HEK293 (cell line): ENCODE measurements around the gene HOXC10.

Source experiments
- ATF2 ChIP-seq: fragments of 450-650 bp; formaldehyde crosslinking; IDR thresholded peaks from 2 replicates; pipeline ENCODE4 v1.5.1; 2016; ENCODE audit warnings: missing biosample characterization, missing genetic modification characterization, low read depth
- BCL6B ChIP-seq: fragments of 450-650 bp; formaldehyde crosslinking; IDR thresholded peaks from 2 replicates; pipeline ENCODE4 v1.5.1; 2017; ENCODE audit warnings: missing biosample characterization, missing genetic modification characterization
- GLIS1 ChIP-seq: fragments of 450-650 bp; formaldehyde crosslinking; IDR thresholded peaks from 2 replicates; pipeline ENCODE4 v1.5.1; 2016; ENCODE audit warnings: missing biosample characterization, missing genetic modification characterization
- HOXA7 ChIP-seq: sonication (generic); formaldehyde crosslinking; IDR thresholded peaks from 2 replicates; pipeline ENCODE4 v1.8.1; 2022; ENCODE audit warnings: missing genetic modification reagents, borderline replicate concordance
- KLF10 ChIP-seq: fragments of 450-650 bp; IDR thresholded peaks from 2 replicates; pipeline ENCODE4 v1.5.1; 2018; ENCODE audit warnings: missing biosample characterization, mild to moderate bottlenecking, missing genetic modification characterization
- KLF7 ChIP-seq: fragments of 450-650 bp; formaldehyde crosslinking; IDR thresholded peaks from 2 replicates; pipeline ENCODE4 v1.5.1; 2016; ENCODE audit warnings: missing biosample characterization, missing genetic modification characterization, borderline replicate concordance
- KLF8 ChIP-seq: fragments of 450-650 bp; formaldehyde crosslinking; IDR thresholded peaks from 2 replicates; pipeline ENCODE4 v1.5.1; 2016; ENCODE audit warnings: missing biosample characterization, missing genetic modification characterization
- KLF9 ChIP-seq: fragments of 450-650 bp; formaldehyde crosslinking; IDR thresholded peaks from 2 replicates; pipeline ENCODE4 v1.5.1; 2016; ENCODE audit warnings: missing biosample characterization, missing genetic modification characterization, low read depth
- PBX3 ChIP-seq: sonication (generic); formaldehyde crosslinking; IDR thresholded peaks from 2 replicates; pipeline ENCODE4 v1.8.1; 2022; ENCODE audit warnings: mild to moderate bottlenecking, moderate library complexity, missing genetic modification reagents
- YY2 ChIP-seq: fragments of 450-650 bp; formaldehyde crosslinking; IDR thresholded peaks from 2 replicates; pipeline ENCODE4 v1.5.1; 2016; ENCODE audit warnings: missing biosample characterization, missing genetic modification characterization
- ZBTB21 ChIP-seq: fragments of 450-650 bp; formaldehyde crosslinking; IDR thresholded peaks from 2 replicates; pipeline ENCODE4 v1.5.1; 2017; ENCODE audit warnings: missing biosample characterization, missing genetic modification characterization
- ZBTB26 ChIP-seq: fragments of 450-650 bp; formaldehyde crosslinking; optimal IDR thresholded peaks from 2 replicates; pipeline ENCODE3; 2016; ENCODE audit warnings: missing biosample characterization, mild to moderate bottlenecking, missing genetic modification characterization
- ZFHX2 ChIP-seq: fragments of 450-650 bp; formaldehyde crosslinking; conservative IDR thresholded peaks from 2 replicates; pipeline ENCODE4 v1.5.1; 2016; ENCODE audit warnings: missing biosample characterization, missing genetic modification characterization
- ZFP3 ChIP-seq: fragments of 450-650 bp; formaldehyde crosslinking; IDR thresholded peaks from 2 replicates; pipeline ENCODE4 v1.5.1; 2016; ENCODE audit warnings: low read depth, missing biosample characterization, missing genetic modification characterization
- ZFP37 ChIP-seq: fragments of 450-650 bp; formaldehyde crosslinking; IDR thresholded peaks from 2 replicates; pipeline ENCODE4 v1.5.1; 2016; ENCODE audit warnings: missing biosample characterization, missing genetic modification characterization
- ZNF10 ChIP-seq: fragments of 450-650 bp; formaldehyde crosslinking; IDR thresholded peaks from 2 replicates; pipeline ENCODE4 v1.5.1; 2017; ENCODE audit warnings: missing biosample characterization, missing genetic modification characterization
- ZNF140 ChIP-seq: fragments of 450-650 bp; formaldehyde crosslinking; IDR thresholded peaks from 2 replicates; pipeline ENCODE4 v1.5.1; 2016; ENCODE audit warnings: missing biosample characterization, missing genetic modification characterization
- ZNF23 ChIP-seq: fragments of 450-650 bp; formaldehyde crosslinking; IDR thresholded peaks from 2 replicates; pipeline ENCODE4 v1.5.1; 2016; ENCODE audit warnings: missing biosample characterization, missing genetic modification characterization, borderline replicate concordance
- ZNF24 ChIP-seq: fragments of 450-650 bp; formaldehyde crosslinking; IDR thresholded peaks from 2 replicates; pipeline ENCODE4 v1.5.1; 2016; ENCODE audit warnings: missing biosample characterization, missing genetic modification characterization
- ZNF292 ChIP-seq: fragments of 450-650 bp; formaldehyde crosslinking; IDR thresholded peaks from 2 replicates; pipeline ENCODE4 v1.5.1; 2016; ENCODE audit warnings: low read depth, missing biosample characterization, missing genetic modification characterization, borderline replicate concordance
- ZNF302 ChIP-seq: fragments of 450-650 bp; formaldehyde crosslinking; IDR thresholded peaks from 2 replicates; pipeline ENCODE4 v1.5.1; 2016; ENCODE audit warnings: missing biosample characterization, missing genetic modification characterization, low read depth
- ZNF324 ChIP-seq: fragments of 450-650 bp; formaldehyde crosslinking; IDR thresholded peaks from 2 replicates; pipeline ENCODE4 v1.5.1; 2016; ENCODE audit warnings: missing biosample characterization, missing genetic modification characterization
- ZNF394 ChIP-seq: fragments of 450-650 bp; formaldehyde crosslinking; IDR thresholded peaks from 2 replicates; pipeline ENCODE4 v1.5.1; 2016; ENCODE audit warnings: missing biosample characterization, missing genetic modification characterization, mild to moderate bottlenecking, moderate library complexity, borderline replicate concordance
- ZNF48 ChIP-seq: fragments of 450-650 bp; formaldehyde crosslinking; IDR thresholded peaks from 2 replicates; pipeline ENCODE4 v1.5.1; 2016; ENCODE audit warnings: missing biosample characterization, missing genetic modification characterization
- ZNF513 ChIP-seq: fragments of 450-650 bp; IDR thresholded peaks from 2 replicates; pipeline ENCODE4 v1.5.1; 2018; ENCODE audit warnings: missing biosample characterization, missing genetic modification characterization
- ZNF518A ChIP-seq: fragments of 450-650 bp; formaldehyde crosslinking; conservative IDR thresholded peaks from 2 replicates; pipeline ENCODE4 v1.5.1; 2016; ENCODE audit warnings: low read depth, missing biosample characterization, missing genetic modification characterization
- ZNF624 ChIP-seq: fragments of 450-650 bp; formaldehyde crosslinking; IDR thresholded peaks from 2 replicates; pipeline ENCODE4 v1.5.1; 2017; ENCODE audit warnings: missing biosample characterization, missing genetic modification characterization

The HOXC10 gene

GRCh38 chr12:53963434-53964314 is 21.3 kb upstream of the HOXC10 start (continued):
- peak; percentile 62 for TF ChIP-seq GLIS1 (tag by site-specific recombination)
- no peak for TF ChIP-seq ZNF48
- TF ChIP-seq KLF10 (tag by site-specific recombination): peak; percentile 10; the same call in 1 of the 2 replicates
- TF ChIP-seq ZNF302 (tag by site-specific recombination): 0 out of 2 replicates have a peak, but pooled peaks have one; percentile 46
- peak; percentile 29 for TF ChIP-seq ZBTB26 (tag by site-specific recombination)
- 0 out of 2 replicates have a peak, but pooled peaks have one; percentile 10 for TF ChIP-seq ZFHX2 (tag by site-specific recombination)
- TF ChIP-seq ZBTB21 (tag by site-specific recombination): no peak; the same call in 1 of the 2 replicates
- peak; percentile 38 for TF ChIP-seq KLF8 (tag by site-specific recombination)
- no peak for TF ChIP-seq ZNF292 (tag by site-specific recombination)
- no peak for TF ChIP-seq ZNF513 (tag by site-specific recombination)
- no peak for TF ChIP-seq BCL6B (tag by site-specific recombination)
- peak; percentile 17; the same call in 1 of the 2 replicates for TF ChIP-seq ZNF394 (tag by site-specific recombination)
- no peak; the same call in 1 of the 2 replicates for TF ChIP-seq KLF9
- peak; percentile 95 for TF ChIP-seq ZNF10 (tag by site-specific recombination)
- no peak for TF ChIP-seq ATF2 (tag by site-specific recombination)
- TF ChIP-seq ZNF624 (tag by site-specific recombination): no peak
- TF ChIP-seq PBX3 (CRISPR knock-in tag): no peak
- TF ChIP-seq ZNF24 (tag by site-specific recombination): no peak
- no peak for TF ChIP-seq ZFP37 (tag by site-specific recombination)
- TF ChIP-seq HOXA7 (CRISPR knock-in tag): no peak
- no peak for TF ChIP-seq ZNF140 (tag by site-specific recombination)
- TF ChIP-seq ZNF518A (tag by site-specific recombination): no peak
- TF ChIP-seq ZFP3 (tag by site-specific recombination): no peak
- TF ChIP-seq KLF7 (tag by site-specific recombination): no peak; the same call in 1 of the 2 replicates
- 0 out of 2 replicates have a peak, but pooled peaks have one; percentile 52 for TF ChIP-seq ZNF324 (tag by site-specific recombination)
- no peak for TF ChIP-seq ZNF23
- TF ChIP-seq YY2 (tag by site-specific recombination): no peak
